D721Med (cell line): ENCODE data around the gene PDLIM1.
"Not testable (repeated sequence)": the region's sequence is repeated elsewhere in the genome, so short reads cannot be mapped to it uniquely, and the experiment has no call there.

ENCODE experiments used
- DNase-seq: peaks from one replicate; pipeline ENCODE4 v3.0.0; 2011; ENCODE audit warnings: low spot score; ENCODE audit not compliant: insufficient read length
- FAIRE-seq: peaks from 2 replicates; lab custom pipeline; 2011; peaks lifted over from hg19 to GRCh38; lab: Jason Lieb, UNC
- CTCF ChIP-seq: IDR thresholded peaks from 2 replicates; pipeline ENCODE4 v1.5.1; 2012; ENCODE audit warnings: mild to moderate bottlenecking, control low read depth; ENCODE audit not compliant: insufficient read depth; ENCODE audit errors: missing control alignments

Gene PDLIM1

GRCh38 chr10:95245425-95246055, 45.3 kb downstream of the PDLIM1 start:
- FAIRE-seq = no peak
- no peak for DNase-seq

GRCh38 chr10:95244152-95244551, 46.7 kb downstream of the PDLIM1 start:
- DNase-seq (no peak), FAIRE-seq (no peak)
- no peak for TF ChIP-seq CTCF

More at GRCh38 chr10:95245425-95246055, 45.3 kb downstream of the PDLIM1 start:
- no peak for TF ChIP-seq CTCF

GRCh38 chr10:95243318-95243617, 47.5 kb downstream of the PDLIM1 start:
- FAIRE-seq = no peak
- TF ChIP-seq CTCF = no peak

GRCh38 chr10:95242581-95243317, 48.1 kb downstream of the PDLIM1 start:
- DNase-seq (no peak), FAIRE-seq (no peak)
- peak; percentile 47 for TF ChIP-seq CTCF

More at GRCh38 chr10:95243318-95243617, 47.5 kb downstream of the PDLIM1 start:
- no peak for DNase-seq

GRCh38 chr10:95241533-95241932, 49.3 kb downstream of the PDLIM1 start:
- FAIRE-seq = no peak
- DNase-seq = no peak
- no peak for TF ChIP-seq CTCF

- TF ChIP-seq CTCF = no peak
- FAIRE-seq (no peak), DNase-seq (no peak)
These were observed 50.0 kb downstream of the PDLIM1 start for GRCh38 chr10:95240811-95241210.

GRCh38 chr10:95240096-95240495, 50.7 kb downstream of the PDLIM1 start:
- FAIRE-seq, DNase-seq: not testable (repeated sequence)
